ENCODE data around the gene SELL. TPM values are rescaled to one million over a fixed set of nuclear protein-coding genes. Genes with fewer than 3 reads are reported as not detected.
"Not testable (repeated sequence)": the region's sequence is repeated elsewhere in the genome, so short reads cannot be mapped to it uniquely, and the experiment has no call there.

The SELL gene
- polyA plus RNA-seq, 4 donors, result 1.1 to 1.8 (median 1.6) TPM

GRCh38 chr1:169688377-169688776, 23.0 kb downstream of the SELL start:
- H3K36me3 ChIP-seq (ENCODE audit: control insufficient read depth in 3 of 3, insufficient read depth in 2 of 3, low read depth in 1 of 3, low read length in 3 of 3); FAIRE-seq; H3K4me3 ChIP-seq (ENCODE audit: low read depth in 1 of 3, low read length in 3 of 3); H3K4me1 ChIP-seq (ENCODE audit: control insufficient read depth in 3 of 3, insufficient read depth in 2 of 3, low read depth in 1 of 3, low read length in 2 of 3); H3K27me3 ChIP-seq (ENCODE audit: control insufficient read depth in 3 of 3, insufficient read depth in 3 of 3, low read length in 3 of 3); H3K27ac ChIP-seq (ENCODE audit: low read depth in 1 of 3, low read length in 2 of 3); DNase-seq; H3K9me3 ChIP-seq (ENCODE audit: control insufficient read depth in 2 of 2, insufficient read depth in 1 of 2, low read depth in 1 of 2, low read length in 1 of 2): not testable (repeated sequence)
- WGBS, 3 donors, result 94 to 97% (median 94%) methylated on average over 5 of the region's 5 CpGs

- Histone ChIP-seq H3K36me3 (ENCODE audit: control insufficient read depth in 3 of 3, insufficient read depth in 2 of 3, low read depth in 1 of 3, low read length in 3 of 3) (no peaks in the 10 kb centered on the region), H3K27me3 (ENCODE audit: control insufficient read depth in 3 of 3, insufficient read depth in 3 of 3, low read length in 3 of 3) (peaks cover 0 to 2% (median 0%) of the 10 kb centered on the region in 3 donors), H3K27ac (ENCODE audit: low read depth in 1 of 3, low read length in 2 of 3) (no peak overlapping the region), H3K4me3 (ENCODE audit: low read depth in 1 of 3, low read length in 3 of 3) (no peak overlapping the region), H3K9me3 (ENCODE audit: control insufficient read depth in 2 of 2, insufficient read depth in 1 of 2, low read depth in 1 of 2, low read length in 1 of 2) (no peaks in the 10 kb centered on the region), H3K4me1 (ENCODE audit: control insufficient read depth in 3 of 3, insufficient read depth in 2 of 3, low read depth in 1 of 3, low read length in 2 of 3) (no peaks in the 10 kb centered on the region)
- DNase-seq (no peak), FAIRE-seq (no peak)
- 66 to 81% (median 79%) methylated on average over 3 of the region's 3 CpGs for WGBS, 3 donors
Observed at GRCh38 chr1:169683661-169684060, 27.8 kb downstream of the SELL start.

- not testable (repeated sequence) for H3K27ac ChIP-seq (ENCODE audit: low read depth in 1 of 3, low read length in 2 of 3); H3K4me3 ChIP-seq (ENCODE audit: low read depth in 1 of 3, low read length in 3 of 3); H3K36me3 ChIP-seq (ENCODE audit: control insufficient read depth in 3 of 3, insufficient read depth in 2 of 3, low read depth in 1 of 3, low read length in 3 of 3); H3K4me1 ChIP-seq (ENCODE audit: control insufficient read depth in 3 of 3, insufficient read depth in 2 of 3, low read depth in 1 of 3, low read length in 2 of 3); H3K27me3 ChIP-seq (ENCODE audit: control insufficient read depth in 3 of 3, insufficient read depth in 3 of 3, low read length in 3 of 3); FAIRE-seq; H3K9me3 ChIP-seq (ENCODE audit: control insufficient read depth in 2 of 2, insufficient read depth in 1 of 2, low read depth in 1 of 2, low read length in 1 of 2); DNase-seq
- WGBS, 3 donors, result 71 to 75% (median 72%) methylated on average over 4 of the region's 4 CpGs
Observed at GRCh38 chr1:169683168-169683567, 28.3 kb downstream of the SELL start.

GRCh38 chr1:169682071-169682470, 29.3 kb downstream of the SELL start:
- no peak overlapping the region for H3K27ac ChIP-seq (ENCODE audit: low read depth in 1 of 3, low read length in 2 of 3)
- no peak overlapping the region for H3K4me3 ChIP-seq (ENCODE audit: low read depth in 1 of 3, low read length in 3 of 3)
- no peaks in the 10 kb centered on the region for H3K4me1 ChIP-seq (ENCODE audit: control insufficient read depth in 3 of 3, insufficient read depth in 2 of 3, low read depth in 1 of 3, low read length in 2 of 3)
- H3K36me3 ChIP-seq (ENCODE audit: control insufficient read depth in 3 of 3, insufficient read depth in 2 of 3, low read depth in 1 of 3, low read length in 3 of 3), result no peaks in the 10 kb centered on the region
- no peaks in the 10 kb centered on the region for H3K9me3 ChIP-seq (ENCODE audit: control insufficient read depth in 2 of 2, insufficient read depth in 1 of 2, low read depth in 1 of 2, low read length in 1 of 2)
- DNase-seq (no peak), FAIRE-seq (no peak)
- WGBS, 3 donors, result 25 to 38% (median 34%) methylated on average over 2 of the region's 2 CpGs
- peaks cover 0 to 4% (median 2%) of the 10 kb centered on the region in 3 donors for H3K27me3 ChIP-seq (ENCODE audit: control insufficient read depth in 3 of 3, insufficient read depth in 3 of 3, low read length in 3 of 3)

GRCh38 chr1:169681140-169681539, 30.3 kb downstream of the SELL start:
- Histone ChIP-seq H3K36me3 (ENCODE audit: control insufficient read depth in 3 of 3, insufficient read depth in 2 of 3, low read depth in 1 of 3, low read length in 3 of 3) (no peaks in the 10 kb centered on the region), H3K4me3 (ENCODE audit: low read depth in 1 of 3, low read length in 3 of 3) (no peak overlapping the region), H3K27me3 (ENCODE audit: control insufficient read depth in 3 of 3, insufficient read depth in 3 of 3, low read length in 3 of 3) (peaks cover 0 to 4% (median 2%) of the 10 kb centered on the region in 3 donors), H3K27ac (ENCODE audit: low read depth in 1 of 3, low read length in 2 of 3) (no peak overlapping the region), H3K9me3 (ENCODE audit: control insufficient read depth in 2 of 2, insufficient read depth in 1 of 2, low read depth in 1 of 2, low read length in 1 of 2) (no peaks in the 10 kb centered on the region), H3K4me1 (ENCODE audit: control insufficient read depth in 3 of 3, insufficient read depth in 2 of 3, low read depth in 1 of 3, low read length in 2 of 3) (no peaks in the 10 kb centered on the region)
- no peak for DNase-seq
- FAIRE-seq, result no peak
- 35 to 56% (median 37%) methylated on average over 2 of the region's 2 CpGs for WGBS, 3 donors

GRCh38 chr1:169680377-169681019, 30.9 kb downstream of the SELL start:
- WGBS, 3 donors, result 50 to 58% (median 51%) methylated on average over 6 of the region's 6 CpGs
- Histone ChIP-seq H3K4me1 (ENCODE audit: control insufficient read depth in 3 of 3, insufficient read depth in 2 of 3, low read depth in 1 of 3, low read length in 2 of 3) (no peaks in the 10 kb centered on the region), H3K27ac (ENCODE audit: low read depth in 1 of 3, low read length in 2 of 3) (no peak overlapping the region), H3K4me3 (ENCODE audit: low read depth in 1 of 3, low read length in 3 of 3) (no peak overlapping the region), H3K9me3 (ENCODE audit: control insufficient read depth in 2 of 2, insufficient read depth in 1 of 2, low read depth in 1 of 2, low read length in 1 of 2) (no peaks in the 10 kb centered on the region), H3K27me3 (ENCODE audit: control insufficient read depth in 3 of 3, insufficient read depth in 3 of 3, low read length in 3 of 3) (peaks cover 0 to 4% (median 2%) of the 10 kb centered on the region in 3 donors), H3K36me3 (ENCODE audit: control insufficient read depth in 3 of 3, insufficient read depth in 2 of 3, low read depth in 1 of 3, low read length in 3 of 3) (no peaks in the 10 kb centered on the region)
- DNase-seq (no peak), FAIRE-seq (no peak)

- no peaks in the 10 kb centered on the region for H3K9me3 ChIP-seq (ENCODE audit: control insufficient read depth in 2 of 2, insufficient read depth in 1 of 2, low read depth in 1 of 2, low read length in 1 of 2)
- no peaks in the 10 kb centered on the region for H3K36me3 ChIP-seq (ENCODE audit: control insufficient read depth in 3 of 3, insufficient read depth in 2 of 3, low read depth in 1 of 3, low read length in 3 of 3)
- no peaks in the 10 kb centered on the region for H3K4me1 ChIP-seq (ENCODE audit: control insufficient read depth in 3 of 3, insufficient read depth in 2 of 3, low read depth in 1 of 3, low read length in 2 of 3)
- peaks cover 0 to 4% (median 2%) of the 10 kb centered on the region in 3 donors for H3K27me3 ChIP-seq (ENCODE audit: control insufficient read depth in 3 of 3, insufficient read depth in 3 of 3, low read length in 3 of 3)
- WGBS, 3 donors, result 78 to 83% (median 81%) methylated on average over 3 of the region's 3 CpGs
- H3K4me3 ChIP-seq (ENCODE audit: low read depth in 1 of 3, low read length in 3 of 3), result no peak overlapping the region
- H3K27ac ChIP-seq (ENCODE audit: low read depth in 1 of 3, low read length in 2 of 3), result no peak overlapping the region
- DNase-seq (no peak), FAIRE-seq (no peak)
Observed at GRCh38 chr1:169679692-169680091, 31.7 kb downstream of the SELL start.

GRCh38 chr1:169676001-169676400, 35.4 kb downstream of the SELL start:
- DNase-seq, result no peak
- Histone ChIP-seq H3K27ac (ENCODE audit: low read depth in 1 of 3, low read length in 2 of 3) (no peak overlapping the region), H3K36me3 (ENCODE audit: control insufficient read depth in 3 of 3, insufficient read depth in 2 of 3, low read depth in 1 of 3, low read length in 3 of 3) (no peaks in the 10 kb centered on the region), H3K4me1 (ENCODE audit: control insufficient read depth in 3 of 3, insufficient read depth in 2 of 3, low read depth in 1 of 3, low read length in 2 of 3) (no peaks in the 10 kb centered on the region), H3K9me3 (ENCODE audit: control insufficient read depth in 2 of 2, insufficient read depth in 1 of 2, low read depth in 1 of 2, low read length in 1 of 2) (no peaks in the 10 kb centered on the region), H3K4me3 (ENCODE audit: low read depth in 1 of 3, low read length in 3 of 3) (no peak overlapping the region), H3K27me3 (ENCODE audit: control insufficient read depth in 3 of 3, insufficient read depth in 3 of 3, low read length in 3 of 3) (peaks cover 0 to 2% (median 2%) of the 10 kb centered on the region in 3 donors)
- WGBS, 3 donors, result 35 to 37% (median 37%) methylated on average over 2 of the region's 2 CpGs
- no peak for FAIRE-seq

- WGBS, 3 donors, result 27 to 57% (median 43%) methylated on average over 3 of the region's 3 CpGs
- Histone ChIP-seq H3K36me3 (ENCODE audit: control insufficient read depth in 3 of 3, insufficient read depth in 2 of 3, low read depth in 1 of 3, low read length in 3 of 3) (no peaks in the 10 kb centered on the region), H3K9me3 (ENCODE audit: control insufficient read depth in 2 of 2, insufficient read depth in 1 of 2, low read depth in 1 of 2, low read length in 1 of 2) (no peaks in the 10 kb centered on the region), H3K4me1 (ENCODE audit: control insufficient read depth in 3 of 3, insufficient read depth in 2 of 3, low read depth in 1 of 3, low read length in 2 of 3) (no peaks in the 10 kb centered on the region), H3K4me3 (ENCODE audit: low read depth in 1 of 3, low read length in 3 of 3) (no peak overlapping the region), H3K27me3 (ENCODE audit: control insufficient read depth in 3 of 3, insufficient read depth in 3 of 3, low read length in 3 of 3) (peaks cover 0 to 2% (median 0%) of the 10 kb centered on the region in 3 donors), H3K27ac (ENCODE audit: low read depth in 1 of 3, low read length in 2 of 3) (no peak overlapping the region)
- no peak for FAIRE-seq
- DNase-seq, result no peak
Observed at GRCh38 chr1:169670836-169671235, 40.6 kb downstream of the SELL start.

All from small intestine (tissue), 7 donors.